ENCODE data around the gene ODAD4. TPM values are rescaled to one million over a fixed set of nuclear protein-coding genes. Genes with fewer than 3 reads are reported as not detected.

ODAD4 gene
- total RNA-seq, 1 experiment from 2014 or later, result 0.28 TPM

DNA sequence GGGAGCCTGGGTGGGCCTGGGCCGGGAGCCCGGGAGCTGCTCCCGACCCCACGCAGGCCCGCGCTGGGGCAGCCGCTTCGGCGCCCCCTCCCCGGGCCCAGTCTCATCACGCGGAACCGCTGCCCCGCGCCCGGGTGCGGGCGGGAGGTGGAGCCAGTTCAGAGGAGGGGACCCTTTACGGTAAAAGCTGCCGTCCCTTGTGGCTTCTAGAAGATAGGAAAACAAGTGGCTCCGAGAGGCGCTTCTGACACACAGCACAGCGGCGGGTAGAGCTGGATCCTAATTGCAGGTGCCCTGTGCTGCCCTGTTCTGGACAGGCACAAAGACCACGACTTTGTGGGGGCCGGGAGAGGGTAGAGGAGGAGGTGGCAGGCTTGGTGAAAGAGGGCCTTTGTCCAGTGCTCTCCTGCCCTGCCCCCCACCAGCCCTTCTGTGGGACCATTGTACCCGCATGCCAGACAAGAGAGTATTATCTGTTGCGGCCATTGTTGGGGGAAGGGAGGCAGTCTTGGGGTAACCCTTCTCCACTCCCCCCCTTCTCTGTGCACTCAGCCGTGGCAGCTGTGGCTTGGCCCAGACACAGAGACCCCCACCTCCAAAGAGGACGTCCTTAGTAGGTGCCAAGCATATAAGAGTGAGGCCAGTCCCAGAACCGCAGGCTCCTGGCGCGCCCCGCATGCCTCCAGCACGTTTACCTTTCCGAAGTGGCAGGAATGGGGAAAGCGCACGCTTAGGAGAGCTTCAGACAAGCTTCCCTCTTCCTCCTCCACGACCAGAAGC, 36.9 kb downstream of the ODAD4 start:
- peak overlapping the region; percentile 80 for H3K4me3 ChIP-seq (ENCODE audit: insufficient read depth, low read depth, low read length)
- H3K36me3 ChIP-seq (replicated peaks; ENCODE audit: control insufficient read depth, insufficient read depth, low read length), result peaks cover 7% of the 10 kb centered on the region; the same call in 1 of the 2 replicates
- DNase-seq, result no peak
- no peaks in the 10 kb centered on the region for H3K27me3 ChIP-seq (ENCODE audit: control insufficient read depth, insufficient read depth, low read length)

DNA sequence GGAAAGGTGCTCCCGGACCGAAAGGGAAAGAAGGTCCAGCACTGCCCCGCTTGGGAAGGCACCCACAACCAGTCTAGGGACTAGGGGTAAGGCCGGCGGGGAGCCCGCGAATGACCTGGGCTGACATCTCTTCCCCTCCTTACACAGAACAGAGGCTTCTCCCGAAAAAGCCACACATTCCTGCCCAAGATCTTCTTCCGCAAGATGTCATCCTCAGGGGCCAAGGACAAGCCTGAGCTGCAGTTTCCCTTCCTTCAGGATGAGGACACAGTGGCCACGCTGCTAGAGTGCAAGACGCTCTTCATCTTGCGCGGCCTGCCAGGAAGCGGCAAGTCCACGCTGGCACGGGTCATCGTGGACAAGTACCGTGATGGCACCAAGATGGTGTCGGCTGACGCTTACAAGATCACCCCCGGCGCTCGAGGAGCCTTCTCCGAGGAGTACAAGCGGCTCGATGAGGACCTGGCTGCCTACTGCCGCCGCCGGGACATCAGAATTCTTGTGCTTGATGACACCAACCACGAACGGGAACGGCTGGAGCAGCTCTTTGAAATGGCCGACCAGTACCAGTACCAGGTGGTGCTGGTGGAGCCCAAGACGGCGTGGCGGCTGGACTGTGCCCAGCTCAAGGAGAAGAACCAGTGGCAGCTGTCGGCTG, 37.6 kb downstream of the ODAD4 start:
- Histone ChIP-seq H3K4me3 (ENCODE audit: insufficient read depth, low read depth, low read length) (no peak overlapping the region), H3K36me3 (replicated peaks; ENCODE audit: control insufficient read depth, insufficient read depth, low read length) (peaks cover 12% of the 10 kb centered on the region), H3K27me3 (ENCODE audit: control insufficient read depth, insufficient read depth, low read length) (no peaks in the 10 kb centered on the region)
- DNase-seq, result peak; percentile 57

- DNase-seq, result peak; percentile 40
- peaks cover 16% of the 10 kb centered on the region for H3K36me3 ChIP-seq (replicated peaks; ENCODE audit: control insufficient read depth, insufficient read depth, low read length)
- no peak overlapping the region for H3K4me3 ChIP-seq (ENCODE audit: insufficient read depth, low read depth, low read length)
- H3K27me3 ChIP-seq (ENCODE audit: control insufficient read depth, insufficient read depth, low read length), result no peaks in the 10 kb centered on the region
Measured at GRCh38 chr17:41968676-41969075, 38.3 kb downstream of the ODAD4 start.

DNA sequence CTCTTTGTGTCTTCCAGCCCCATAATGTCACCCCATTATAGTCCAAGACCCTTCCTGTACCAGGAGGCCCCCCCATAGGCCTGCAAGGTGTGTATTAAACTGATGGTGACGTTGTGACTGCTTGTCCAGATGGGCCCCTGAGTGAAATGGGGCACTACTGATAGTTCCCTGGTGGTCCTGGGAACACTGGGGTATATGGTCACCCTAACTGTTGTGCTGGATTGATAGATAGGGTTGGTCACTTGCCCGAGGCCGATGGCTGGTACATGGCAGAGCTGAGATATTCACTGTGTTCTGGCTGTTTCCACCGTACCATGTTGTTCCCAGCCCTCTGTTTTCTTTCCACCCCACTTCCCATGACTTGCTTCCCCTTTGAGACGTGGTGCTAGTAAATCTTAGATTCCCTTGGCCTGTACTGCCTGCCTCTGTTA, 40.5 kb downstream of the ODAD4 start:
- peaks cover 31% of the 10 kb centered on the region for H3K36me3 ChIP-seq (replicated peaks; ENCODE audit: control insufficient read depth, insufficient read depth, low read length)
- DNase-seq, result no peak
- H3K4me3 ChIP-seq (ENCODE audit: insufficient read depth, low read depth, low read length), result no peak overlapping the region
- no peaks in the 10 kb centered on the region for H3K27me3 ChIP-seq (ENCODE audit: control insufficient read depth, insufficient read depth, low read length)

GRCh38 chr17:41971721-41972523, 41.5 kb downstream of the ODAD4 start:
- no peaks in the 10 kb centered on the region for H3K27me3 ChIP-seq (ENCODE audit: control insufficient read depth, insufficient read depth, low read length)
- peaks cover 38% of the 10 kb centered on the region for H3K36me3 ChIP-seq (replicated peaks; ENCODE audit: control insufficient read depth, insufficient read depth, low read length)
- no peak overlapping the region for H3K4me3 ChIP-seq (ENCODE audit: insufficient read depth, low read depth, low read length)

DNA sequence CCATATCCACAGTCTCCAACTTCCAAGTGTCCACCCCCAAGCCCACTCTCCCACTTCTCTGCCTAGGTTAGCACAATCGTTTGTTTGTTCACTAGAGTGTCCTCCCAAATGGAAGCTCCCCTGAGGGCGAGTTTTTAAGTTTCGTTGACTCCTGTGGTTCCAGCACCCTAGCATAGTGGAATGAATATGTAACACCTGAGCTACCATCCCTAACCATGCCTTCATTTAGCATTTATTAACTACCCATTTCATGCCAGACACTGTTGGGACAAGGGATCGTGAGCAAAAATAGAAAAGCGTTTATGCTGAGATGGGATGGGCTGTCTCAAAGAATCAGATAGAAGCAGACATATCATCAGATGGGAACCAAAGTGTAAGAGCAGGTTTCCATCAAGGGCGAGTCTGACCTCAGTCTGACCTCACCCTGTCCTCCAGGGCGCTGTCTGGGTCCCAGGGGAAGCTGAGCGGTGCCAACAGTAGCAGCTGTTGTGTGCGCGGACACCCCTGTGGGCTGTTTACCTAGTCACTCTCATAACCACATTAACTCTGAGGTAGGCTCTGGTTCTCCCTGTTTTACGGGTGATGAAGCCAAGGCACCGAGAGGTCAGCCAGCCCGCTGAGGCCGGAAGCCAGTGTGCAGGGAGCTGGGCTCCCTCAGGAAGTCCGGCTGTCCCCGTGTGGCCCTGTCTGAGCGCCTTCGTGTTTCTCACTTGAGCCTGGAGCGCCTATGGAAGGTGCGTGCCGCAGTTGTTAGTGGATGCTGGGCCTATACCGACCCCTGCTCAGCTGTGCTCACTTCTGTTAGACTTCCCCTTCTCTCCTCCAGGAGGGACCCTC, 42.4 kb downstream of the ODAD4 start:
- Histone ChIP-seq H3K36me3 (replicated peaks; ENCODE audit: control insufficient read depth, insufficient read depth, low read length) (peaks cover 43% of the 10 kb centered on the region), H3K27me3 (ENCODE audit: control insufficient read depth, insufficient read depth, low read length) (no peaks in the 10 kb centered on the region), H3K4me3 (ENCODE audit: insufficient read depth, low read depth, low read length) (no peak overlapping the region)
- no peak for DNase-seq

More at GRCh38 chr17:41971721-41972523, 41.5 kb downstream of the ODAD4 start:
- DNase-seq, result no peak

GRCh38 chr17:41973408-41973811, 43.0 kb downstream of the ODAD4 start:
- Histone ChIP-seq H3K36me3 (replicated peaks; ENCODE audit: control insufficient read depth, insufficient read depth, low read length) (peaks cover 47% of the 10 kb centered on the region), H3K4me3 (ENCODE audit: insufficient read depth, low read depth, low read length) (no peak overlapping the region), H3K27me3 (ENCODE audit: control insufficient read depth, insufficient read depth, low read length) (no peaks in the 10 kb centered on the region)
- DNase-seq, result peak; percentile 45

GRCh38 chr17:41974031-41974430, 43.6 kb downstream of the ODAD4 start:
- H3K4me3 ChIP-seq (ENCODE audit: insufficient read depth, low read depth, low read length), result no peak overlapping the region
- H3K27me3 ChIP-seq (ENCODE audit: control insufficient read depth, insufficient read depth, low read length), result no peaks in the 10 kb centered on the region
- peaks cover 44% of the 10 kb centered on the region for H3K36me3 ChIP-seq (replicated peaks; ENCODE audit: control insufficient read depth, insufficient read depth, low read length)
- DNase-seq, result peak; percentile 28

DNA sequence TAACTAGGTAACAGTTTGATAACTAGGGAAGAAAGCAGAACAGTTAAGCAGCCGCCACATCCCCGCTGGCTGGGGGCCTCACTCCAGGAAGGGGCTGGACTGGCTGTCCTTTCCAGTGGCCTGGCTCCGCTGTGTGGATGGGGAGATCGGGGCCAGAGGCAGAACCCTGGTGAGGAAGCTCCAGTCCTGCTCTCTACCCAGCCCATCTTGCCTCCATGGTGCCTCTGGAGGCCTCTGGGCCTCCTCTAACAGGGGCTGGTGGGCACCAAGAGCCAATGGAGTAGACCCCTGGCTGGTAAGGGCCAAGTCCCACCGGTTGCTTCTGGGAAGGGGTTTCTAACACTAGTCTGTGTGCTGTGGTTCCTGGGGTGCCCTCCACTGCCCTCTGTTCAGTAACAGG, 44.2 kb downstream of the ODAD4 start:
- Histone ChIP-seq H3K36me3 (replicated peaks; ENCODE audit: control insufficient read depth, insufficient read depth, low read length) (peaks cover 42% of the 10 kb centered on the region), H3K4me3 (ENCODE audit: insufficient read depth, low read depth, low read length) (no peak overlapping the region), H3K27me3 (ENCODE audit: control insufficient read depth, insufficient read depth, low read length) (no peaks in the 10 kb centered on the region)
- DNase-seq, result peak; percentile 24

DNA sequence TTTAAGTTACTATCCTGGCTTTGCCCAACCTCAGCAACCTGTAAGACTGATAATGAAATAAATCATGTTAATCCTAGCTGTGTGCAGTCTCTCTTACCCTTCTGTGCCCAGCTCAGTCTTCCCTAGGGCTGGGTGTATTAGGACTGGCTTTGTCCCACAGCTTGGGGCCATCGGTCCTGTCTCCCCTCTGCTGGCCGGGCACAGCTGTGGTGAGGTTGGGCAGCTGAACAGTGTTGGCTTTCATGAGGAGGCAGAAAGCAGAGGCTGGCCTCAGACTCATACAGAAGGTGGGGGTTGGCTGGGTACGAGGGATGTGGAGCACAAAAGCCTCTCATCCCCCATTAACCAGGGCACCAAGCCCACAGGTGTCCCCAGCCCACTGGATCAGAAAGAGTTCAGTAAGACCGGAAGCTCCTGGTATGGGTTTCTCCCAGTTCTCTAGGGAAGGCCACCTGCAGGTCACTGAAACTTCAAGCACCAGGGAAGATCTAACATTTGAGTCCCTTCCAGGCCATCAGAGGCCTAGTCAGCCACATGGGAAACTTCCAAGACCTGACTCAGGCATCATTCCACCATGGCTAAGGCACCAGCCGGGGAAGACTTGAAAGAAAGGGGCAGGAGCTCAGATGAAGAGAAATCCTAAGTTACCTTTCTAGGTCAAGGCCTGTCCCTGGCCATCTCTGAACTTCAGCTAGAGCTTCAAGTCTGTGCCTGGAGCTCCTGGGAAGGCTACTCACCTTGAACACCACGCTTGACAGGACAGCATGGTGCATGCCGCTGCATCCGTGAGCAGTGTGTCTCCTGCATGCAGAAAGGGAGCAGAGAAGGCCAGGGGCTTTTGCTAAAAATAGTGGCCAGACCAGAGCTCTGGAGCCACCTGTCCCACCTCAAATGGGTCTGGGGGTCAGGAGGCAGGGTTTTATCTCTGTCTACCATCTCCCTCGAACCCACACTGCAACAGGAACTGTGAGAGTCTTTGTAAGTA, 45.0 kb downstream of the ODAD4 start:
- DNase-seq, result peak; percentile 25
- Histone ChIP-seq H3K36me3 (replicated peaks; ENCODE audit: control insufficient read depth, insufficient read depth, low read length) (peaks cover 42% of the 10 kb centered on the region), H3K4me3 (ENCODE audit: insufficient read depth, low read depth, low read length) (no peak overlapping the region), H3K27me3 (ENCODE audit: control insufficient read depth, insufficient read depth, low read length) (no peaks in the 10 kb centered on the region)

- Histone ChIP-seq H3K36me3 (replicated peaks; ENCODE audit: control insufficient read depth, insufficient read depth, low read length) (peaks cover 46% of the 10 kb centered on the region), H3K27me3 (ENCODE audit: control insufficient read depth, insufficient read depth, low read length) (no peaks in the 10 kb centered on the region), H3K4me3 (ENCODE audit: insufficient read depth, low read depth, low read length) (no peak overlapping the region)
- peak; percentile 22 for DNase-seq
Measured at GRCh38 chr17:41976142-41976768, 45.8 kb downstream of the ODAD4 start.

DNA sequence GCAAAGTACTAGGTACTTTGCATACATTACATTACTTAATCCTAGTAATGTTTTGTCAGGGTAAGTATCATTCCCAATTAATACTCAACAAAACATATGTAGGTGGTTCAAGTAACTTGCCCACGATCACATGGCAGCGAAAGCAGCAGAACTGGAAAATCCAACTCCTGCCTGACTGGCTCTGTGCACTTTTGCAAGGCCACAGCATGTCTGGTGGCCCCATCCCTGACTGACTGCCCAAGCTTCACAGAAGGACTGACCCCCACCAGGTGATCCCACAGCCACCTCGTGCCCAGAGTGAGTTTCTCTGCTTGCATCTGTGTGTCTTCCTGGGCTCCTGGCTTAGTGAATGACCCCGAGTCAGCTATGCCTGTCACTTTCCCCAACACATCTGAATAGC, 47.6 kb downstream of the ODAD4 start:
- no peaks in the 10 kb centered on the region for H3K27me3 ChIP-seq (ENCODE audit: control insufficient read depth, insufficient read depth, low read length)
- peaks cover 49% of the 10 kb centered on the region for H3K36me3 ChIP-seq (replicated peaks; ENCODE audit: control insufficient read depth, insufficient read depth, low read length)
- DNase-seq, result no peak
- no peak overlapping the region for H3K4me3 ChIP-seq (ENCODE audit: insufficient read depth, low read depth, low read length)
